Stimulated activated CD8-positive, alpha-beta memory T cell treated with anti-CD3 and anti-CD28 coated beads, Interleukin-15, amount 100 ng/mL, for 1 hour (primary cell): ENCODE data around the gene ACCSL.

Experiments used
- DNase-seq: peaks from one replicate; pipeline ENCODE4 v3.0.0-alpha.2; 2020; ENCODE audit warnings: low read depth

The ACCSL gene

GRCh38 chr11:44096360-44097185 lies 48.8 kb downstream of the ACCSL start:
- no peak for DNase-seq

- no peak for DNase-seq
Measured at GRCh38 chr11:44097821-44098220, 50.0 kb downstream of the ACCSL start.

- DNase-seq, result no peak
Measured at GRCh38 chr11:44101098-44101497, 53.3 kb downstream of the ACCSL start.

GRCh38 chr11:44104481-44105294 lies 56.9 kb downstream of the ACCSL start:
- no peak for DNase-seq

GRCh38 chr11:44108260-44108659 lies 60.5 kb downstream of the ACCSL start:
- no peak for DNase-seq
